SKM-1 (cell line): ENCODE results near the gene CLSTN2.

ENCODE experiments used
- DNase-seq: peaks from one replicate; lab custom pipeline; 2025; ENCODE audit not compliant: unreplicated experiment; lab: John Stamatoyannopoulos, UW

CLSTN2 gene

GRCh38 chr3:140532793-140533330, 597.9 kb downstream of the CLSTN2 start:
- DNase-seq: no peak

- DNase-seq: no peak
These were observed 602.1 kb downstream of the CLSTN2 start for GRCh38 chr3:140536926-140537726.

- DNase-seq: no peak
These were observed 602.7 kb downstream of the CLSTN2 start for GRCh38 chr3:140537727-140538082.

DNA sequence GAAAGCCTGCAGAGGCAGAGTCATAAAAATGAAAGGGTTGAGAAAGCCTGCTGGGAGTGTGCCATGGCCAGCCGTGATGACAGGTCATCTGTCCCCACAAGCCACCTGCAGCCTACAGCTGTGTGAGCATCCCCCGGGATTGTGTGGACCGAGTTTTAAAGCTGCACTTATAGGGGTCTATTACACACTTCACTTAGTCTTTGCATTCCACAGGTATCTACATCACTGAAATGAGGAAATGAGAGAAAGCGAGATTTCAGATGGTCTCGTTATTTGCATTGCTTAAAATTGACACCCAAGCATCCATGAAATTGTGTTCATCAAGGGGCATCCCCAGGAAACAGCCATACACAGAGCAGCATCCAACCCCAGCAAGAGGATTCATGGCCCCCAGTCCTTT, 605.3 kb downstream of the CLSTN2 start:
- no peak for DNase-seq

DNA sequence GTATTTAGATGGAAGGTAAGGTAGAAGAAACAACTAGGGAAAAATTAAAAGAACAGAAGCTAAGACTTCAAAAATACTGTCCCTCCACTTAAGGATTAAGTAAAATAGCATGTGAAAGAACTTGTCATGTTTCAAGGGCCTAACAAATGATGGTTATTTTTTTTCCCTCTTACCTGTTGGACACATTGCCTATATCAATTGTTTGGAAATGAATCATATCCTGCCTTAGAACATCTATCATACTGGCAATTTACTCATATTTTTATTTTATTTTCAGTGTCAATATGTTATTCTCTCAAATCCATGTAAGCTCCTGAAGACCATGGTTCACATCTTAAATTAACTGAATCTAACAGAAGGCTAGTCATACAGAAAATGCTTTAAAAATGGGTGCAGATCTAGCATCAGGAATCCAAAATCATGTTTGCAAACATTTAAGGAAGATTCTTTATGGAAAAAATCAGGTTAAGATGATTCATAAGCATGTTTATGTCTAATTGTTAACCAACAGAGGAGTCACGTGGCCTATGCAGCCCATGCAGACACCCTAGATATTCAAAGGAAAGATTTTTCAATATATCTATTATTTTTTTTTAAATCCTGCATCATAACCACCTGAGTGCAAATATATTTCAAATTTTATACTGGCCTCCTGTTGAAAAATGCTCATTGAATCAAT, 607.1 kb downstream of the CLSTN2 start:
- no peak for DNase-seq

DNA sequence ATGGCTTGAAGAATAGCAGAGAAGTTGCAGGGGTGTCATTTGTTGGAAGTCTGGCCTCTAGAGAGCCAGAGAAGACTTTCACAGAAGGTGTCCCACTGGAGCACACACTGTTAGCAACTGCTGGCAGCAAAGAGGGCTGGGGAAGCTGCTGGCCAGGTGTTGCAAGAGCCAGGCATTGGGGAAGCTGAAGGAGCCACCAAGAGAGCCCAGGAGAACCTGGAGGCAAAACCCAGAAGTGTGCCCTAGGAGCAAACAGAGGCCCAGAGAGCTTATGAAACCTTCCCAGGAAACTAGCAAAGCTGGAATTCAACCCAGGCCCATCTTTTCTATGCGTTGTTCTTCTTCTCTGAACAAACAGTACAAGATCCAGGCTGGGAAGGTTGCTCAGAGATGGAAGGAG, 610.2 kb downstream of the CLSTN2 start:
- no peak for DNase-seq

GRCh38 chr3:140545756-140546155, 610.8 kb downstream of the CLSTN2 start:
- no peak for DNase-seq

GRCh38 chr3:140546649-140547048, 611.7 kb downstream of the CLSTN2 start:
- no peak for DNase-seq

DNA sequence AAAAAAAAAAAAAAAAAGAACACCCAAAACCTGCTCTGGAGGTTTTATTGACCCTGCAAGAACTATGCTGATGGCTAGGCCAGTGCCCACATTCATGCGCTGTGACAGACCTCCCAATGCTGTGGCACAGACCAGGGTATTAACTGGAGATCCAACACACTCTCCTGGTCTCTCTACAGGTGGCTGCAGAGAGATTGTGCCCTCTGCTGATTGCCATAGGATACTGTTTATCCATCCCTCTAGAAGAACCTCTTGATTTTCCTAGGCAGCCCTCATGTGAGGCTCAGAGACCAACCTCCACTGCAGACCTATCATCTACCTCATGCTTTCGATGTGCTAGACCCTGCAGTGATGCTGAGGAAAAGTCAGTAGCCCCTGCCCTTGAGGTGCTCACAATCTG, 617.4 kb downstream of the CLSTN2 start:
- no peak for DNase-seq

DNA sequence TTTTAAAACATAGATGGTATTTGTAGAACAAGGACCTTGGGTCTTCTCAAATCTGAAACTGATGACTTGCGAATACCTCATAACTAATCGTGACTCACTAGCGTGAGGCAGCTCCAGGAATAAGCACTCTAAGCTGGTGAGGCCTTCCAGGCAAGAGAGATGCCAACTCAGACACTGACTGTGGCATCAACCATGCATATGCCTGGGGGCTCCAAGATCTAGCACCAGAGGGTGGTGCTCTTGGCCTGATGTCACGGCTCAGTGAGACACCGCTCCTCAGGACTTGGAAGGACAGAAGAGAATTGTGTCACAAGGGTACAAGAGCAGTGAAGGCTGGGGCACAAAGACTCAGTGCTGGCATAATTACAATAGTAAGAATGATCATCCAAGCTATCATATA, 617.9 kb downstream of the CLSTN2 start:
- no peak for DNase-seq

- DNase-seq: no peak
These were observed 618.6 kb downstream of the CLSTN2 start for GRCh38 chr3:140553591-140553990.

DNA sequence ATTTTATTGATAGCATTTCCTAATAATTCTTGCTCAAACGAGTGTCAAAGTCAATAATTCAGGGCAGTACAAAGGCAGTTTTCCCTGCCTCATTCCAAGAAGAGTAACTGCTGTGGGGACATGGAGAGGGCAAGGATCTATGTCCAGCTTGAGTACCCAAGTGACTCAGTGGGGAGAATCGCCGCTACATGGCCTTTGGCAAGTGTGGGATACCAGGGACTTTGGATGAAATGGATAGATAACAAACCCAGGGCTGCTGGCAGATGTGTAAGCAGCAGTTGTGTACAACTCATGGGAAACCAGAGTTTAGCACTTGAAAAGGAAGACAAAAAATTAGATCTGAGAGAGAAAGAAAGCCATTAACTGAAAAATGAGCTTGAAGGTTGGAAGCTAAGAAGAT, 620.7 kb downstream of the CLSTN2 start:
- DNase-seq: no peak

DNA sequence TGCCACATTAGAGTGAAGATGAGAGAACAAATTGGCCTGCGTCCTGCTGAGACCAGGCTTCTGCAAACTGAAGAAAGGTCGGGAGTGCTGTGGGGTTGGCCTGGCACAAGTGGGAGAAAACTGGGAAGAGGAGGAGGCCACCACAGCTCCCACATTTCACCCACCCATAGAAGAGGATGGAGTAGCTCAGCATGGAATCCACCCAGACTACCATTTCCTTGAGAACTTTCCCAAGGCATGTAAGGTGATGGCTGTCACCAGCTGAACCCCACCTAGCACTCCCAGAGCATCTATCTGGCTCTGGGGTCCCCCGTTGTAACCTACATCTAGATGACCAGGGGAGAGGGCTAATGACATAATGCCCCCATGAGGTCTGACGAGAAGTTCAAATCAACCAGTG, 622.5 kb downstream of the CLSTN2 start:
- DNase-seq: no peak

- DNase-seq: no peak
These were observed 624.6 kb downstream of the CLSTN2 start for GRCh38 chr3:140559546-140559945.

DNA sequence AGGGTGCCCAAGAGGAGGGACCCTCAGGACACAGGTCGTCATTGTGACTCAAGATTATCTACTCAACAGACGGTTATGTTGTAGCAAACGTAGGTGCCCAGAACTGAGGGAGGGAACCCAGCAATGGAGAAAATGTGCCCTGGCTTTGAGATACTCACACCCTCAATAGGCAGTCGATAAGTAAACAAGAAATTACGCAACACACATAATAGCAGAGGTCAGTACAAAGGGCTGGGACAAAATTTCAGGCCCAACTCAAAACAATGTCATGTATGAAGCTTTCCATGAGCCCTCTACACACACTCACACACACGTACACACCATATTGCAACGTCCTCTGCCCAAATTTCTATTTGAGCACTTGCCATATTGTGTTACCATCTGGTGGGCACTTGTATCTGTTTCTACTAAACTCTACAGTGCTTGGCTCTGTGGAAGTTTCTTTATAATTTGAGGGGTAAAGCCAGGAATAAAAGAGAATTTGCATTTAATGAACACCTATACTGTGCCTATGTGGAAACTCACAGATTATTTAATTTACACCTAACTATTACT, 628.3 kb downstream of the CLSTN2 start:
- no peak for DNase-seq

GRCh38 chr3:140568131-140568530, 633.1 kb downstream of the CLSTN2 start:
- DNase-seq: no peak

GRCh38 chr3:140568842-140569520, 634.0 kb downstream of the CLSTN2 start:
- no peak for DNase-seq

- DNase-seq: no peak
These were observed 635.6 kb downstream of the CLSTN2 start for GRCh38 chr3:140570602-140571001.

- no peak for DNase-seq
These were observed 636.9 kb downstream of the CLSTN2 start for GRCh38 chr3:140571836-140572235.

DNA sequence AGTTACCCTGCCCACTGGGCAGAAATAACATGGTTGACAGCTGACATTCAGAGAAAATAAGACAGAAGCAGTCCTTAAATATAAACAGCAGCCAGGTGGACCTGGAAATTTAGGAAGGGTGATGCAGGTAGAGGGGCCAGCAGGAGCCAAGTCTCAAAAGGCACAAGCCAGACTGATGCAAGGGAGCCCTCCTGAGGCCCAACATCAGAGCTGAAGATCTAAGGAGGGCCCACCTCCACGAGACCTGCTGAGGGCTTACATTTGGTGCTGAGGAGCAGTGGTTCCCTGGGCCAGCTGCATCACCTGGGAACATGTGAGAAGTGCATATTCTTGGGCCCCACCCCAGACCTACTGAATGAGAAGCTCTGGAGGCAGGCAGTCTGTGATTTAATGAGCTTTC, 637.3 kb downstream of the CLSTN2 start:
- no peak for DNase-seq

DNA sequence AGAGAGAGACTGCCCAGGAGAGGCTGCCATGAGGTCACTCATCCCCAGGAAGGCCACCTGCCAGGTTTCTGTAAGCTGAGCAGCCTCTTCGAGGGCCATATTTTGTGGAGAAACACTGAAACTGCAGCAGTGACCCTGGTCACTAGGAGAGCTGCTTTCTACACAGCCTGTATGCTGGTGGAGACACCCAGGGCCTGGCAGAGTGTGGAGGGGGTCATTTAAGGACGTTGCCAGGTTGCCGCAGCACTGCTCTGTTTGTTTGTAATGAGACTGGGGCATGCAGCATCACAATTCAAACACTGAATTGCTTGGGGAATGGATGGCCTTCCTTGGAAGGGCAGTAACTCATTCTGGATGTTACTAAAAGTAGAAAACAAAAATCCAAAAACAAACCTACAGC, 638.0 kb downstream of the CLSTN2 start:
- DNase-seq: no peak

- DNase-seq: no peak
These were observed 639.4 kb downstream of the CLSTN2 start for GRCh38 chr3:140574375-140574774.
